ENCODE data around the gene MAP6. TPM values are rescaled to one million over a fixed set of nuclear protein-coding genes. Genes with fewer than 3 reads are reported as not detected.

Gene MAP6
- total and polyA plus RNA-seq, 2 experiments from 2014 or later, result 0.31 to 1.2 TPM

- no peak overlapping the region for H2AFZ ChIP-seq
- H4K20me1 ChIP-seq (replicated peaks; ENCODE audit: insufficient read depth), result no peaks in the 10 kb centered on the region
- no peak overlapping the region for H3K4me2 ChIP-seq
- H3K27ac ChIP-seq (ENCODE audit: low read depth), result no peak overlapping the region
- ATAC-seq, result no peak
- no peaks in the 10 kb centered on the region for H3K79me2 ChIP-seq (replicated peaks; ENCODE audit: insufficient read depth)
- H3K4me1 Mint-ChIP-seq, result peaks cover 28% of the 10 kb centered on the region
- no peak overlapping the region for H3K27ac Mint-ChIP-seq
- H3K36me3 Mint-ChIP-seq (ENCODE audit: low read depth), result no peaks in the 10 kb centered on the region
- DNase-seq (ENCODE audit: low spot score), result no peak
- H3F3A ChIP-seq (replicated peaks; ENCODE audit: low read depth), result no peaks in the 10 kb centered on the region
- no peaks in the 10 kb centered on the region for H3K27me3 ChIP-seq (ENCODE audit: insufficient read depth)
- TF ChIP-seq CREB1 (CRISPR knock-in tag; IDR thresholded peaks at IDR 0.05; ENCODE audit: low read depth), result no peak
- TF ChIP-seq EZH2phosphoT487 (IDR thresholded peaks at IDR 0.05; ENCODE audit: unreplicated experiment), result no peak
- TF ChIP-seq NANOG (IDR thresholded peaks at IDR 0.05; ENCODE audit: borderline replicate concordance), result no peak
- no peak for TF ChIP-seq ETS1 (IDR thresholded peaks at IDR 0.05)
- TF ChIP-seq STAT1 (IDR thresholded peaks at IDR 0.05; ENCODE audit: unreplicated experiment), result no peak
- TF ChIP-seq ZNF462 (CRISPR knock-in tag; IDR thresholded peaks at IDR 0.05), result no peak
- TF ChIP-seq EZH2 (IDR thresholded peaks at IDR 0.05; ENCODE audit: low read depth, unreplicated experiment), result no peak
- TF ChIP-seq ZNF114 (CRISPR knock-in tag; IDR thresholded peaks at IDR 0.05), result no peak
- TF ChIP-seq JUNB (IDR thresholded peaks at IDR 0.05; ENCODE audit: unreplicated experiment), result no peak
- no peak for TF ChIP-seq CTCF (conservative IDR thresholded peaks at IDR 0.05; ENCODE audit: low read depth in 2 of 2)
- no peak for TF ChIP-seq ZNF331 (CRISPR knock-in tag; IDR thresholded peaks at IDR 0.05; ENCODE audit: low read depth)
- no peak for TF ChIP-seq POLR2AphosphoS5 (IDR thresholded peaks at IDR 0.05; ENCODE audit: low read depth)
- TF ChIP-seq REST (IDR thresholded peaks at IDR 0.05; ENCODE audit: unreplicated experiment), result no peak
- no peaks in the 10 kb centered on the region for H3K36me3 ChIP-seq (ENCODE audit: insufficient read depth)
- H3K27me3 Mint-ChIP-seq (ENCODE audit: insufficient read depth, low read depth, poor library complexity), result peaks cover 3% of the 10 kb centered on the region
- no peaks in the 10 kb centered on the region; the same call in 1 of the 2 replicates for H3K4me1 ChIP-seq (ENCODE audit: insufficient read depth)
- no peak overlapping the region for H3K4me3 Mint-ChIP-seq
- no peaks in the 10 kb centered on the region for H3K9me2 ChIP-seq (ENCODE audit: insufficient read depth)
- H3K4me3 ChIP-seq, result no peak overlapping the region
- H3K9me3 Mint-ChIP-seq, result no peaks in the 10 kb centered on the region
These were observed 35.9 kb downstream of the MAP6 start for GRCh38 chr11:75632962-75633361.
